MCF 10A (cell line): ENCODE data around the gene VTN. TPM values are rescaled to one million over a fixed set of nuclear protein-coding genes. Genes with fewer than 3 reads are reported as not detected.
"Not testable (repeated sequence)": the region's sequence is repeated elsewhere in the genome, so short reads cannot be mapped to it uniquely, and the experiment has no call there.

Experiments used
- BruUV-seq: library from RNA; stranded (reverse); fragments of 400-500 nt; replicated peaks from 2 replicates; lab custom pipeline; 2021; lab: Mats Ljungman, UMichigan
- CTCF ChIA-PET: fragments of 300-600 bp; sonication (Branson Sonifier 250); formaldehyde crosslinking; extraction: SDS; loops from one replicate; lab custom pipeline; 2021; ENCODE audit warnings: antibody characterized with exemption, inconsistent platforms; lab: Yijun Ruan, JAX
- POLR2A ChIA-PET: fragments of 300-600, 350-650 bp; sonication (Branson Sonifier 250); formaldehyde crosslinking; extraction: SDS; loops from one replicate; lab custom pipeline; 2020; ENCODE audit warnings: antibody characterized with exemption, inconsistent platforms; lab: Yijun Ruan, JAX
- DNase-seq: peaks from one replicate; pipeline ENCODE4 v3.0.0-alpha.2; 2018; ENCODE audit not compliant: unreplicated experiment
- H3K27ac Mint-ChIP-seq: one replicate; pipeline ENCODE4 v1.8.0; 2022; ENCODE audit warnings: mild to moderate bottlenecking, low read depth, mixed read lengths; ENCODE audit not compliant: unreplicated experiment
- H3K27me3 Mint-ChIP-seq: one replicate; pipeline ENCODE4 v1.8.0; 2022; ENCODE audit warnings: mixed read lengths; ENCODE audit not compliant: insufficient read depth, unreplicated experiment
- H3K36me3 Mint-ChIP-seq: one replicate; pipeline ENCODE4 v1.8.0; 2022; ENCODE audit warnings: mild to moderate bottlenecking, moderate library complexity, mixed read lengths; ENCODE audit not compliant: insufficient read depth, unreplicated experiment
- H3K4me1 Mint-ChIP-seq: one replicate; pipeline ENCODE4 v1.8.0; 2022; ENCODE audit warnings: mixed read lengths; ENCODE audit not compliant: insufficient read depth, unreplicated experiment
- H3K4me3 Mint-ChIP-seq: one replicate; pipeline ENCODE4 v1.8.0; 2022; ENCODE audit warnings: mild to moderate bottlenecking, moderate library complexity, mixed read lengths; ENCODE audit not compliant: unreplicated experiment
- H3K9me3 Mint-ChIP-seq: one replicate; pipeline ENCODE4 v1.8.0; 2022; ENCODE audit warnings: mixed read lengths; ENCODE audit not compliant: unreplicated experiment
- CTCF ChIP-seq: fragments of 200-600 bp; IDR thresholded peaks from one replicate; pipeline ENCODE4 v1.8.0; 2022; ENCODE audit warnings: antibody characterized with exemption, mild to moderate bottlenecking; ENCODE audit not compliant: unreplicated experiment
- intact Hi-C: fragments of 100-400 bp; cut with micrococcal nuclease; formaldehyde crosslinking; loops from 2 replicates; pipeline ENCODE4 v1.14.1; 2022
- total RNA-seq: library from RNA; stranded (reverse); gene quantifications from 2 replicates; pipeline ENCODE4 v1.2.3, GENCODE V29; 2022

VTN gene
- total RNA-seq, 1 experiment from 2014 or later: not detected

- ChIA-PET POLR2A (interaction anchor here (0.6 to 1.2 kb wide), 2 partner anchors 16 to 110 kb away, joined by 3 read pairs; partner anchors contain the start of gene POLDIP2), CTCF (interaction anchor here (1.1 to 2.4 kb wide), 2 partner anchors 14 to 74 kb away, joined by 3 to 6 read pairs; no protein-coding TSS in a partner anchor)
- Mint-ChIP-seq H3K4me3 (no peak overlapping the region), H3K4me1 (peaks cover 22% of the 10 kb centered on the region), H3K27ac (no peak overlapping the region), H3K9me3 (no peaks in the 10 kb centered on the region), H3K27me3 (no peaks in the 10 kb centered on the region), H3K36me3 (peaks cover 71% of the 10 kb centered on the region)
- intact Hi-C loops: no loop called here
- no peak for TF ChIP-seq CTCF
- no peak for DNase-seq
- BruUV-seq: no TSS peak
Observed at GRCh38 chr17:28342313-28342712, 27.8 kb downstream of the VTN start.

- POLR2A ChIA-PET: no interaction called here
- CTCF ChIA-PET: interaction anchor here (1.1 kb wide), 1 partner anchor 13 kb away, joined by 3 read pairs; no protein-coding TSS in a partner anchor
- Mint-ChIP-seq H3K27me3 (no peaks in the 10 kb centered on the region), H3K9me3 (no peaks in the 10 kb centered on the region), H3K4me3 (no peak overlapping the region), H3K27ac (no peak overlapping the region), H3K4me1 (peaks cover 23% of the 10 kb centered on the region), H3K36me3 (peaks cover 63% of the 10 kb centered on the region)
- no TSS peak for BruUV-seq
- intact Hi-C loops: no loop called here
- no peak for TF ChIP-seq CTCF
- no peak for DNase-seq
Observed at GRCh38 chr17:28341516-28341915, 28.6 kb downstream of the VTN start.

GRCh38 chr17:28340374-28340773, 29.7 kb downstream of the VTN start:
- ChIA-PET CTCF (no interaction called here), POLR2A (no interaction called here)
- H3K27ac Mint-ChIP-seq: no peak overlapping the region
- H3K36me3 Mint-ChIP-seq: peaks cover 60% of the 10 kb centered on the region
- H3K4me1 Mint-ChIP-seq: peaks cover 23% of the 10 kb centered on the region
- intact Hi-C loops: no loop called here
- no TSS peak for BruUV-seq
- no peak overlapping the region for H3K4me3 Mint-ChIP-seq
- H3K9me3 Mint-ChIP-seq: no peaks in the 10 kb centered on the region
- TF ChIP-seq CTCF: no peak
- H3K27me3 Mint-ChIP-seq: no peaks in the 10 kb centered on the region
- DNase-seq: no peak

GRCh38 chr17:28339431-28339830, 30.7 kb downstream of the VTN start:
- Mint-ChIP-seq H3K9me3 (no peaks in the 10 kb centered on the region), H3K4me3 (no peak overlapping the region), H3K4me1 (peaks cover 28% of the 10 kb centered on the region), H3K36me3 (peaks cover 51% of the 10 kb centered on the region), H3K27ac (no peak overlapping the region), H3K27me3 (no peaks in the 10 kb centered on the region)
- no peak for TF ChIP-seq CTCF
- intact Hi-C loops: loop anchor here (5.0 to 10.0 kb wide), 4 partner anchors 78 to 205 kb away; no protein-coding TSS in a partner anchor
- DNase-seq: no peak
- ChIA-PET POLR2A (interaction anchor here (0.9 kb wide), 1 partner anchor 9 kb away, joined by 3 read pairs; no protein-coding TSS in a partner anchor), CTCF (interaction anchor here (2.6 kb wide), 1 partner anchor 107 kb away, joined by 13 read pairs; no protein-coding TSS in a partner anchor)
- BruUV-seq: no TSS peak

- Mint-ChIP-seq H3K36me3 (peaks cover 44% of the 10 kb centered on the region), H3K4me3 (peak overlapping the region; percentile 96), H3K27ac (peak overlapping the region; percentile 97), H3K4me1 (peaks cover 35% of the 10 kb centered on the region)
- H3K27me3 Mint-ChIP-seq, BruUV-seq, DNase-seq, H3K9me3 Mint-ChIP-seq: not testable (repeated sequence)
- intact Hi-C loops: loop anchor here (5.0 to 10.0 kb wide), 4 partner anchors 79 to 206 kb away; no protein-coding TSS in a partner anchor
- ChIA-PET CTCF (interaction anchor here (0.6 to 2.6 kb wide), 7 partner anchors 7 to 154 kb away, joined by 3 to 13 read pairs (median 4); no protein-coding TSS in a partner anchor), POLR2A (interaction anchor here (1.8 to 2.1 kb wide), 2 partner anchors 9 to 19 kb away, joined by 7 to 11 read pairs; partner anchors contain the start of gene POLDIP2)
Observed at GRCh38 chr17:28338769-28339212, 31.3 kb downstream of the VTN start.
